H9 (cell line): ENCODE results near the gene NUDT21. TPM values are rescaled to one million over a fixed set of nuclear protein-coding genes. Genes with fewer than 3 reads are reported as not detected.

ENCODE experiments used
- DNase-seq: peaks from one replicate; pipeline ENCODE4 v3.0.0-alpha.2; 2017
- H2AFZ ChIP-seq: one replicate; pipeline ENCODE4 v1.6.1; 2013; ENCODE audit warnings: mild to moderate bottlenecking, low read length, control low read depth, moderate library complexity
- H2AK5ac ChIP-seq: 2 replicates; pipeline ENCODE4 v1.6.1; 2013; ENCODE audit warnings: low read length, control low read depth, mixed read lengths; ENCODE audit not compliant: insufficient read length
- H2BK120ac ChIP-seq: one replicate; pipeline ENCODE4 v1.6.1; 2013; ENCODE audit warnings: low read depth, mild to moderate bottlenecking, low read length, control low read depth, inconsistent platforms; ENCODE audit not compliant: poor library complexity, severe bottlenecking
- H2BK12ac ChIP-seq: 2 replicates; pipeline ENCODE4 v1.6.1; 2013; ENCODE audit warnings: low read length, control low read depth, mixed read lengths, low read depth; ENCODE audit not compliant: insufficient read length
- H2BK15ac ChIP-seq: 2 replicates; pipeline ENCODE4 v1.6.1; 2013; ENCODE audit warnings: low read depth, low read length, control low read depth
- H2BK20ac ChIP-seq: one replicate; pipeline ENCODE4 v1.6.1; 2013; ENCODE audit warnings: low read depth, mild to moderate bottlenecking, low read length, control low read depth, inconsistent platforms; ENCODE audit not compliant: poor library complexity, severe bottlenecking
- H2BK5ac ChIP-seq: 2 replicates; pipeline ENCODE4 v1.6.1; 2013; ENCODE audit warnings: low read length, control low read depth, mixed read lengths; ENCODE audit not compliant: insufficient read length
- H3K14ac ChIP-seq: 2 replicates; pipeline ENCODE4 v1.6.1; 2013; ENCODE audit warnings: low read length, control low read depth; ENCODE audit not compliant: insufficient read depth
- H3K18ac ChIP-seq: 2 replicates; pipeline ENCODE4 v1.6.1; 2013; ENCODE audit warnings: low read depth, mild to moderate bottlenecking, mixed read lengths, low read length, control low read depth; ENCODE audit not compliant: insufficient read length
- H3K23ac ChIP-seq: 2 replicates; pipeline ENCODE4 v1.6.1; 2013; ENCODE audit warnings: low read length, control low read depth, mixed read lengths, low read depth; ENCODE audit not compliant: insufficient read length
- H3K23me2 ChIP-seq: 2 replicates; pipeline ENCODE4 v1.6.1; 2013; ENCODE audit warnings: low read depth, mild to moderate bottlenecking, mixed read lengths, low read length, control low read depth; ENCODE audit not compliant: insufficient read length, poor library complexity, severe bottlenecking
- H3K27ac ChIP-seq: 2 replicates; pipeline ENCODE4 v1.5.1; 2013; ENCODE audit warnings: low read length, control low read depth, mixed read lengths, low read depth; ENCODE audit not compliant: insufficient read length
- H3K27me3 ChIP-seq: 2 replicates; pipeline ENCODE4 v1.6.1; 2013; ENCODE audit warnings: low read length, control low read depth, inconsistent platforms; ENCODE audit not compliant: insufficient read depth
- H3K4ac ChIP-seq: 2 replicates; pipeline ENCODE4 v1.6.1; 2013; ENCODE audit warnings: low read depth, mild to moderate bottlenecking, control low read depth, inconsistent platforms, low read length, moderate library complexity
- H3K4me1 ChIP-seq: 2 replicates; pipeline ENCODE4 v1.6.1; 2013; ENCODE audit warnings: low read length, control low read depth, inconsistent platforms; ENCODE audit not compliant: insufficient read depth
- H3K4me2 ChIP-seq: 2 replicates; pipeline ENCODE4 v1.6.1; 2013; ENCODE audit warnings: low read length, control low read depth, mixed read lengths; ENCODE audit not compliant: insufficient read length, insufficient read depth
- H3K56ac ChIP-seq: 2 replicates; pipeline ENCODE4 v1.6.1; 2013; ENCODE audit warnings: low read depth, mild to moderate bottlenecking, mixed read lengths, low read length, control low read depth; ENCODE audit not compliant: insufficient read length
- H3K79me1 ChIP-seq: 2 replicates; pipeline ENCODE4 v1.6.1; 2013; ENCODE audit warnings: low read depth, mild to moderate bottlenecking, moderate library complexity, low read length, control low read depth, inconsistent platforms; ENCODE audit not compliant: insufficient read depth, poor library complexity, severe bottlenecking
- H3K79me2 ChIP-seq: 2 replicates; pipeline ENCODE4 v1.6.1; 2013; ENCODE audit warnings: low read length, control low read depth, inconsistent platforms; ENCODE audit not compliant: insufficient read depth
- H3K9ac ChIP-seq: 2 replicates; pipeline ENCODE4 v1.6.1; 2013; ENCODE audit warnings: low read length, control low read depth, mixed read lengths; ENCODE audit not compliant: insufficient read length; ENCODE audit errors: extremely low read depth
- H3K9me3 ChIP-seq: one replicate; pipeline ENCODE4 v1.6.1; 2013; ENCODE audit warnings: low read depth, low read length, inconsistent platforms; ENCODE audit not compliant: control insufficient read depth
- H3T11ph ChIP-seq: one replicate; pipeline ENCODE4 v1.6.1; 2013; ENCODE audit warnings: mild to moderate bottlenecking, low read length, control low read depth, inconsistent platforms
- H4K20me1 ChIP-seq: one replicate; pipeline ENCODE4 v1.6.1; 2013; ENCODE audit not compliant: control insufficient read depth, insufficient read length, insufficient read depth
- H4K5ac ChIP-seq: 2 replicates; pipeline ENCODE4 v1.6.1; 2013; ENCODE audit warnings: low read depth, mild to moderate bottlenecking, mixed read lengths, low read length, control low read depth; ENCODE audit not compliant: insufficient read length
- H4K8ac ChIP-seq: replicated peaks from 2 replicates; pipeline ENCODE4 v1.6.1; 2013; ENCODE audit warnings: low read length, control low read depth, mixed read lengths, low read depth; ENCODE audit not compliant: insufficient read length
- H4K91ac ChIP-seq: 2 replicates; pipeline ENCODE4 v1.6.1; 2013; ENCODE audit warnings: low read depth, mild to moderate bottlenecking, moderate library complexity, mixed read lengths, low read length, control low read depth; ENCODE audit not compliant: insufficient read length
- H3K27ac Mint-ChIP-seq, 3 experiments: 2 replicates in 2 of 3; 3 replicates in 1 of 3; pipeline ENCODE4 v1.8.0; 2020 to 2021; ENCODE audit warnings: mixed read lengths in 3 of 3, mild to moderate bottlenecking in 1 of 3, moderate library complexity in 1 of 3
- H3K27me3 Mint-ChIP-seq: 2 replicates; pipeline ENCODE4 v1.8.0; 2021; ENCODE audit warnings: low read depth, mild to moderate bottlenecking, moderate library complexity, mixed read lengths
- H3K36me3 Mint-ChIP-seq, 3 experiments: 2 replicates in 2 of 3; 3 replicates in 1 of 3; pipeline ENCODE4 v1.8.0; 2020 to 2021; ENCODE audit warnings: low read depth in 3 of 3, mixed read lengths in 3 of 3; ENCODE audit not compliant: insufficient read depth in 1 of 3
- H3K4me1 Mint-ChIP-seq, 2 experiments: 2 replicates each; pipeline ENCODE4 v1.8.0; 2020; ENCODE audit warnings: mixed read lengths in 2 of 2
- H3K4me3 Mint-ChIP-seq, 2 experiments: 2 replicates in 1 of 2; 3 replicates in 1 of 2; pipeline ENCODE4 v1.8.0; 2020 to 2021; ENCODE audit warnings: mild to moderate bottlenecking in 2 of 2, mixed read lengths in 2 of 2, moderate library complexity in 1 of 2
- H3K9me3 Mint-ChIP-seq, 2 experiments: 2 replicates in 1 of 2; 3 replicates in 1 of 2; pipeline ENCODE4 v1.8.0; 2020; ENCODE audit warnings: mild to moderate bottlenecking in 2 of 2, mixed read lengths in 2 of 2, moderate library complexity in 1 of 2
- WGBS: extraction: QIAGEN DNeasy Blood & Tissue Kit; methylation state at CpG from one replicate; pipeline ENCODE4 v1.1.7; 2013; ENCODE audit warnings: missing lambda C conversion rate, low lambda C conversion rate, mixed read lengths; ENCODE audit not compliant: insufficient read length; ENCODE audit errors: extremely low coverage; 5-methylcytosine and 5-hydroxymethylcytosine counted together
- total RNA-seq: library from RNA; stranded (reverse); gene quantifications from 2 replicates; pipeline ENCODE4 v1.2.1, GENCODE V29; 2021
- TF ChIP-seq, protein P1 (sequence below): fragments of 200-600 bp; sonication (generic); conservative IDR thresholded peaks from 3 replicates; pipeline ENCODE4 v1.8.0; 2021; ENCODE audit warnings: antibody characterized with exemption, mild to moderate bottlenecking

NUDT21 gene
- total RNA-seq, 1 experiment from 2014 or later = 276 TPM

GRCh38 chr16:56460101-56460500 lies 9.0 kb upstream of the NUDT21 start:
- Histone ChIP-seq H4K91ac (no peak overlapping the region), H4K5ac (no peak overlapping the region), H3K9me3 (no peaks in the 10 kb centered on the region), H3K79me1 (no peaks in the 10 kb centered on the region), H3T11ph (no peak overlapping the region), H2BK15ac (no peak overlapping the region), H2AFZ (no peak overlapping the region), H3K23ac (no peak overlapping the region), H4K8ac (no peak overlapping the region), H3K14ac (no peak overlapping the region), H2AK5ac (no peak overlapping the region), H2BK20ac (no peak overlapping the region), H3K18ac (no peak overlapping the region), H3K4me2 (no peak overlapping the region), H3K27me3 (no peaks in the 10 kb centered on the region), H3K4ac (no peak overlapping the region), H3K9ac (no peak overlapping the region), H3K79me2 (no peaks in the 10 kb centered on the region), H2BK5ac (no peak overlapping the region), H3K23me2 (no peaks in the 10 kb centered on the region), H4K20me1 (no peaks in the 10 kb centered on the region), H3K56ac (no peak overlapping the region), H3K27ac (no peak overlapping the region), H3K4me1 (no peaks in the 10 kb centered on the region), H2BK120ac (no peak overlapping the region), H2BK12ac (no peak overlapping the region)
- no peak for DNase-seq
- no CpG with 5 or more reads among the region's 2 CpGs for WGBS
- H3K9me3 Mint-ChIP-seq = no peaks in the 10 kb centered on the region
- H3K27ac Mint-ChIP-seq = no peak overlapping the region
- TF ChIP-seq, protein P1, sequence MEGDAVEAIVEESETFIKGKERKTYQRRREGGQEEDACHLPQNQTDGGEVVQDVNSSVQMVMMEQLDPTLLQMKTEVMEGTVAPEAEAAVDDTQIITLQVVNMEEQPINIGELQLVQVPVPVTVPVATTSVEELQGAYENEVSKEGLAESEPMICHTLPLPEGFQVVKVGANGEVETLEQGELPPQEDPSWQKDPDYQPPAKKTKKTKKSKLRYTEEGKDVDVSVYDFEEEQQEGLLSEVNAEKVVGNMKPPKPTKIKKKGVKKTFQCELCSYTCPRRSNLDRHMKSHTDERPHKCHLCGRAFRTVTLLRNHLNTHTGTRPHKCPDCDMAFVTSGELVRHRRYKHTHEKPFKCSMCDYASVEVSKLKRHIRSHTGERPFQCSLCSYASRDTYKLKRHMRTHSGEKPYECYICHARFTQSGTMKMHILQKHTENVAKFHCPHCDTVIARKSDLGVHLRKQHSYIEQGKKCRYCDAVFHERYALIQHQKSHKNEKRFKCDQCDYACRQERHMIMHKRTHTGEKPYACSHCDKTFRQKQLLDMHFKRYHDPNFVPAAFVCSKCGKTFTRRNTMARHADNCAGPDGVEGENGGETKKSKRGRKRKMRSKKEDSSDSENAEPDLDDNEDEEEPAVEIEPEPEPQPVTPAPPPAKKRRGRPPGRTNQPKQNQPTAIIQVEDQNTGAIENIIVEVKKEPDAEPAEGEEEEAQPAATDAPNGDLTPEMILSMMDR = no peak
- no peaks in the 10 kb centered on the region for H3K4me1 Mint-ChIP-seq
- H3K27me3 Mint-ChIP-seq = no peaks in the 10 kb centered on the region
- H3K4me3 Mint-ChIP-seq = no peak overlapping the region
- peaks cover 25 to 78% (median 75%) of the 10 kb centered on the region in 3 experiments; a peak in 6 of 7 replicates for H3K36me3 Mint-ChIP-seq
